ENCODE data around the gene ADCY10. TPM values are rescaled to one million over a fixed set of nuclear protein-coding genes. Genes with fewer than 3 reads are reported as not detected.

ADCY10 gene
- total RNA-seq, 1 donor from 2014 or later = 0.97 TPM

DNA sequence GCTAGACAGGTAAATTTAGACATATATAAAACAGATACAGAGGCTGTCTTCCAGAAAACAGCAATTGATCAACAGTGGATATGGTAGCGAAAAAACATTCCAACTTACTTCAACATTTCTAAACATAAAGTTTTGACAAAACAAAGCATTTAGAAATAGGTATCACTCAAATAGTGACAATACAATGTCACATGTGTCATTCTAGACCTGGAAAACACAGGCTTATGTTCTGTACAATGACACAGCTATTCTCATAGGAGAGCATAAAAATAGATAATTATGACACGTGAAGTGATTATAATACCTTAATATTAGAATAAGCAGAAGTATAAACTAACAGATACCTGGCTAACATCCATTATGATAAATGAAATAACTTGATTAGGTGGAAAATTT is 14.5 kb upstream of the ADCY10 start:
- no peak for DNase-seq (ENCODE audit: low spot score)
- intact Hi-C loops (cut with DNase I) = no loop called here

DNA sequence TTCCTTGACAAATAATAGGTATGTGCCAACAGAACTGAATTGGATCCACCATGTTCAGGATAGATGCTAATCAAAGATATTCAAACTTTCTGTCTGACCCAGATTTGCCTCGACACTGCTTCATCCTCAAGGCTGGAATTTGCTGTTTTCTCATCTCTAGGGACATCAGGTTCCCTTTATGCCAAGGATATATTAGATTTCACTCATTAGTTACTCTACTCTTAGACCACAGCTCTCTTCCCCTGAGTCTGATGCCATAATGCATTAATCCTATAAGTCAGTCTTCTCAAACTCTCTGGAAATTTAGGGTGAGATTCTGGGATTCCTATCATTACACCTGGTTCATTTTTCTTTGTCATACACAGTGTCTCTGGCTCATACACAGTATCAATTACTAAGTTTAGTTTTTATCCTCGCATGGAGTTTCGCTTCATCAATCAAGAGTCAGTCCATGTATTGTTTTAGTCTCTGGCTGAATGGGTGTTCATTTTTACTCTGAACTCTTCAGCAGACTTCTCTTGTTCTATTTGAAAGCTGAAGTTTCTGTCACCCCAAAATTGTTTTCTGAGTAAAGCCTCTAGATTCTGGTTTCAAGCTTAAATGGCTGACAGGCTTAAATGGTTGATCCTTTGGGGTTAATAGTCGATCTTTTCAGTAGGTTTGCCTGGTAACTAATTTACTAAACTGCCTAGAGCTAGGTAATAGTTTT is 13.3 kb upstream of the ADCY10 start:
- intact Hi-C loops (cut with DNase I) = no loop called here
- no peak for DNase-seq (ENCODE audit: low spot score)

DNA sequence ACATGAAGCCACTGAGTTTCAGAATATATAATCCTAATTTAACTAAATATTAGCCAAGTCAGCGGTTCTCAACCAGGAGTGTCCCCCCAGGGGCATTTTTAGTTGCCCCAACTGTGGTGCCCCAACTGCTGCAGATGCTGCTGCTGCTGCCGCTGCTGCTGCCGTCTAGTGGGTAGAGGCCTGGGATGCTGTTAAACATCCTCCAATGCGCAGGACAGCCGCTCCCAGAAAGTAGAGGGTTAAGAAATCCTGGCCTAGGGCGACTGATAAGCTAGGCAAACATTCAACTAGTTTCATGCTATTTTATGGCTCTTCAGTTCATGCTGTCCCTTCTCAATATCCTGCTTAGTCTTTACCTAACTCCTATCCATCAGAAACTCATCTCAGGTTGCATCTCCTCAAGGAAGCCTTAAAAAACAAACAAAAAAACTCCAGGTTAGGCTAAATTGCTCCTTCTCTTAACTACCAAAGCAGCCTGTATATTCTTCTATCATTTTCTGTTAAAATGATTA is 12.6 kb upstream of the ADCY10 start:
- intact Hi-C loops (cut with DNase I) = no loop called here
- no peak for DNase-seq (ENCODE audit: low spot score)

DNA sequence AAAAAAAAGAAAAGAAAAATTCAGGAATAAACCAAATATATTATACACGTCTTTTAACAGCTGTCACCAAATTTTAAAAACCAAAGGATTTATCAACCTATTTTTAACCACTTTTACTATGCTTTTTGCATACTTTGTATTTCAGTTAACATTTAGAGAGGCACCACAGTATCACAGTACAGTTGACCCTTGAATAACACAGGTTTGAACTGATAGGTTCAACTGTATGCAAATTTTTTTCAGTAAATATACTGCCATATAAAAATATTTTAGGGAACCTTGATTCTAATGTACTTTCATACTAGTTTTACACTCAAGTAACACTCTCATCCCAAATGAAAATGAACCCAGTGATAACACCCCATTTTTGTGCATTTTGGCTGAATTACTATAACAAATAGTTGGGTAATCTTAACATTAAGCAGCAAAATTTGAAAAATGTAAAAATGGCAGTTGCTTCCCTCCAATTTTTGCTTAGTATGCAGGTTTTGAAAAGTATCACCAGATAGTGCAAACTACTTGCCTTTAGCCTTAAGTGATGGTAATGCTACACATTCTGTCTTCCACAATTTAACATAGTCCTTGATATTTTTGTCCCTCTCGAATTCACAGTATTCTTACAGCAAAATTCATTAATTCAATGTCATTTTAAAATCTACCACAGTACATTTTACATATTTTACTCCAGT is 10.8 kb upstream of the ADCY10 start:
- no peak for DNase-seq (ENCODE audit: low spot score)
- intact Hi-C loops (cut with DNase I) = no loop called here

DNA sequence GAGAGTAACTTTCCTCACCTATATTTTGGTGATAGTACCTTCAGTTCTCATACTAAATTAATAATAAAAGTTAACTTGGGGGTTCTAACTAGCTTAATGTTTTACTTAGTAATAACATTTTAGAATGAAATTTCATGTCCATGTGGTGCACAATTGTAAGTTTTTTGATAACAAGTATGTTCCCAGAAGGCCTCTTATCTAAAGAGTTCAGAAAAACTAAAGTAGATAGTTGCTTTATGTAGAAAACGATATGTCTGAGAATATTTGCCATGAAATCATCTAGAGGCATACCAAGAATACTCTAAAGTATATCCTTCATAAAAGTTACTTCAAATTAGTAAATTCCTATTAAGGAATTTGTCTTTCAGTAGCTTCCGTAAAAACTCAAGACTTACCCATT is 10.2 kb upstream of the ADCY10 start:
- intact Hi-C loops (cut with DNase I) = no loop called here
- no peak for DNase-seq (ENCODE audit: low spot score)

DNA sequence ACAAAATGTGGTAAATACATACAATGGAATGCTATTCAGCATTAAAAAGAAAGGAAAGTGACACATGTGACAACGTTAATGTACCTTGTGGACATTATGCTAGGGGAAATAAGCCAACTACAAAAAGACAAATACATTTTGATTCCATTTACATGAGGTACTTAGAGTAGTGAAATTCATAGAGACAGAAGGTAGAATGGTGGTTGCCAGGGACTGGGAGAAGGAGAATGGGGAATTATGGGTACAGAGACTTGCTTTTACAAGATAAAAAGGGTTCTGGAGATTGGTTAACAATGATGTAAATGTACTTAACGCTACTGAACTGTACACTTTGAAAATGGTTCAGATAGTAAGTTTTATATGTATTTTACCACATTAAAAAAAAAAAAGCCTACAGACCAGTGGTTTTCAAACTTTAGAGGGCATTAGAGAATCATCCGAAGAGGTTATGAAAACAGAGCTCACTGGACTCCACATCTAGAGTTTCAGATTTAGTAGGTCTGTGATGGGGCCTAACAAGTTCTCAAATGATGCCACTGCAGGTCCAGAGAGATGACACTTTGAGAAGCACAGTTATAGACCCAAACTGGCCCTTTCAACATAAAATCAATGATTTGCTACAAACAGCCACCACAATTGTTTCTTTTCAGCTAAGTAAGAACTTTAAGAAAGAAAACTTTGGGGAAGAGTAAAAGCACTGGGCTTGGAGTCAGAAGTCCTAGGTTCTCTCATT is 9.6 kb upstream of the ADCY10 start:
- no peak for DNase-seq (ENCODE audit: low spot score)

DNA sequence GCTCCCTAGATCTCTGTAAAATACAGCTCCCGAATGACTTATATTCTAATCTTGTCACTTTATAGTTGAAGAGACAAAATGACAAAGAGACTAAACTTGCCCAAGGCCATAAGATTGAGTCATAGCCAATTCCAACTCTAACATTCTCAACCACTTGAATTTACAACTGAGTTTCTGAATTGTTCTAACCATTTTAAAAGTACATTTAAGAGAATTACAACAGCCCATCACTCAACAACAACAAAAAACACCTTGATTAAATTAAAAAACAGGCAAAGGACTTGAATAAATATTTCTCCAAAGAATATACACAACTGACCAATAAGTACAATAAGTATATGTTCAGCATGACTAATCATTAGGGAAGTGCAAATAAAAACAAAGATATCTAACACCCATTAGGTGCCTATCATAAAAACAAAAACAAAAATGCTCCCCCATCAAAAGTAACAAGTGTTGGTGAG is 8.7 kb upstream of the ADCY10 start:
- intact Hi-C loops (cut with DNase I) = no loop called here
- DNase-seq (ENCODE audit: low spot score) = no peak

More for the DNA sequence above, 9.6 kb upstream of the ADCY10 start:
- intact Hi-C loops (cut with DNase I) = no loop called here

DNA sequence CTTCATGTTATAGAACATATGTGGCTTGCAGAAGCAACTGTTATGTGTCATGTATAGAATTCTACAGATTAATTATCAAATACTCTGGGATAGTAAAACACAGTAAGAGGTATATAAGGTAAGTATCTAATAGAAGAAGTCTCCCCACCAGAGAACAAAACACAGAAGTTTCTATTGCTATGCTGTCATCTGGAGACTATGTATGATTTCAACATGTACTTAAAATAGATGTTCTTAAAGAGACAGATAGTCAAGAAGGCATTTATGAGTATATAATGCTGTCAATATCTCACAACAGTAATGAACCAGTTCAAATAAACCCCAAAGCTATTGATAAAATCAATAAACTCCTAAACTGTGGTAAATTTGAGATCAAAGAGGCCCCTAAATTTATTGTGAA is 8.1 kb upstream of the ADCY10 start:
- intact Hi-C loops (cut with DNase I) = no loop called here
- no peak for DNase-seq (ENCODE audit: low spot score)

DNA sequence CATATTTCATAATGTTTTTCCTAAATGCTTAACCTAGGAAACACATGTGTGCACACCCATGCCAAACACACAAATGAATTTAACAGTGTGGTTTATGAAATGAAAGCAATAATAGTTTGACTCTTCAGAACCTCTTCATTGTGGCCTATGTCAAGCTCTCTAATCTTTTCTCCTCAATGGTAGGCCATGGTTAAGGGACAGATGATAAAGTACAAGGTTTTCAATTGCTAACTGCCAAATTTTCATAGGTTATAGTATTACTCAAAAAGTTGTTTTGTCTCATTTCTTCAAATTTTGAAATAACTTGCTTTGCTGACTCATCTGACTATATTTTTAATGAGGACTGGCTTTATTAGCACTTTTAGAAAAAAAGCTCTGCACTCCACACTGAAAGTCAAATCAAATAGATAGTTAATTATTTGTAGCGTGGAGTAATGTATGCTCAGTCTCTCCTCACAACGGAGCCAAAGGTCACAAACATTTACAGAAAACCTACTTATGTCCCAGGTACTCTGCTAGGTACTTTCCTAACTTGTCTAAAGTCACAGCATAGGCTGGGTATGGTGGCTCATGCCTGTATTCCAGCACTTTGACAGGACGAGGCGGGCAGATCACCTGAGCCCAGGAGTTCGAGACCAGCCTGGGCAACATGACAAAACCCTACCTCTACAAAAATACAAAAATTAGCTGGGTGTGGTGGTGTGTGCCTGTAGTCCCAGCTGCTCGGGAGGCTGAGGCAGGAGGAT is 3.0 kb upstream of the ADCY10 start:
- intact Hi-C loops (cut with DNase I) = no loop called here

DNA sequence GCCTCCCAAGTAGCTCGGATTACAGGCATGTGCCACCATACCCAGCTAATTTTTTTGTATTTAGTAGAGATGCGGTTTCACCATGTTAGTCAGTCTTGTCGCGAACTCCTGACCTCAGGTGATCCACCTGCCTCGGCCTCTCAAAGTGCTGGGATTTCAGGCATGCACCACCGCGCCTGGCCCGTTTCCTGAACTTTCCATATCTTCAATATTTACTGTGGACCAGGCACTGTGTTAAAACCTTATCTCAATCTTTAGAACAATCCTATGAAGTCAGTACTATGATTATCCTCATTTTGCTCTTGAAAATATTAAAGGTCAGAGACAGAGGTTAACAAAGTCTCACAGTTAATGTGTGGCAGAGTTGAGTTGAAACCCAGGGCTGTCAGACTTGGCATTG is 1.6 kb upstream of the ADCY10 start:
- intact Hi-C loops (cut with DNase I) = no loop called here
- DNase-seq (ENCODE audit: low spot score) = no peak

More for the DNA sequence above, 3.0 kb upstream of the ADCY10 start:
- no peak for DNase-seq (ENCODE audit: low spot score)

DNA sequence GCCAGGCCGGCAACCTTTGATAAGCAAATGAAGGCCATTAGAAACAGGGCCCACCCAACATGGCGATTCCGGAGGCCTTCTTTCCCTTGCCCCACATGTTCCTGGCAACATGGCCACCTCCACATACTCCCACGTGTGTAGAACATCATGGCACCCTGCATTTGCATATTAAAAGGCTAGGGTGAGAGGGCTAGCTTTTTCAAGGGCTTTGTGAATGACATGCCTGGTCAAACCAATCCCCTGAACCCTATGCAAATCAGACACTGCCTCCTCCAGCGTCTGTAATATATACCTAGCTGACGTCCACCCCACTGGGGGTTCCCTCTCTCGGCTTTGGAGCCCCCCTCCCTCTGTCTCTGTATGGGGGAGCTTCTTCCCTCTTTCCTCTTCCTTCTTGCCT is 1.6 kb downstream of the ADCY10 start:
- DNase-seq (ENCODE audit: low spot score) = no peak
- intact Hi-C loops (cut with DNase I) = no loop called here

DNA sequence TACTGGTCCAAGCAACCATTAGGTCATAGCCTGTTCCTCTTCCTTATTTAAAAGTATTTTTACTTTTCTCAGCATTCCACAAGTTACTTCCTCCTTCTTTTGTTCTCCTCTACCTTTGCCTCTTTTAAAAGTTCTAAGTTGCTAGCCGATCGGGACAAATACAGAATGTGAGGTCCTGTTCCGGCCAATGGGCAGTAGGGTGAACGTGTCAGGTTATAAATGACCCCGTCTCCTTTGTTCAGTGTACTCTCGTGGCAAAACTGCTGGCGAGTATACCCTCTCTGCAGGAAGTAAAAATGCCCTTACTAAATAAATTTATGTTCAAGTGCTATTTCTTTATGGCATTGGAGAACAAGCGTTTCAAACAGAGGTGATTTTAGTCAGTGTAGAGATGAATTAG is 2.5 kb downstream of the ADCY10 start:
- intact Hi-C loops (cut with DNase I) = no loop called here
- DNase-seq (ENCODE audit: low spot score) = no peak

DNA sequence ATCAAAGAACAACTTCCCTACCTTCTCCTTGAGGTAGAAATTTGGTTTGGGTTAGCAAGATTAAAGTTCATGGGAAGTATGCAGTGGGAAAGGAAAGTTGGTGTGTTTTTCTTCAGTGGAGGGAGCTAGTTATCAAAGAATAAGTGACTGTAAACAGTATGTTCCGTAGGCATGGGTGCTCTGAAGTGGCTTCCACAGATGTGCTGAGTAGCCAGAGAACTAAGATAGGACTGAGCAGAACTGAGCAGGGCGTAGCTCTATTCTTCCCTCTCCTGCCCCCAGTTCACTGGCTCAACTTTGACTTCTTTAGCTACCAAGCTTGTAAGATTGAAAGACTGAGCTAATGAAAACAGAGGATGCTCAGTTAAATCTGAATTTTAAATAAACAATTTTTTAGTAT is 3.4 kb downstream of the ADCY10 start:
- DNase-seq (ENCODE audit: low spot score) = no peak
- intact Hi-C loops (cut with DNase I) = no loop called here

DNA sequence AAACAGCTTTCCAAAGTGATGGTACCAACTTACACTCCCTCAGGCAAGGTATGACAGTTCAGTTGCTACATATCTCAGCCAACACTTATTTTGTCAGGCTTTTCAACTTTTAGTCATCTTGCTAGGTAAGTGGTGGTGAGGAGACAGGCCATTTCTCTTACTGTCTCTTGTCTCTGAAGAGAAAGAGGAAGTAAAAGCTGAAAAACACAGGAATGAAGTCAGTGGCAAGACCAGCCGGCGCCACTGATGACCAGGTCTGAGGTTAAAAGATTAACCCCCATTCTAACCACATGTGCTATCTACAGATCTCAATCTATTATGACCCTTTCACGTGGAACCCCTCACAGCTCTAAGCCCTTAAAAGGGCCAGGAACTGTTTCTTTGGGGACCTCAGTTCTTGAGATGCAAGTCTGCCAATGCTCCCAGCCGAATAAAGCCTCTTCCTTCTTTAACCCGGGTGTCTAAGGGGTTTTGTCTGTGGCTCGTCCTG is 4.2 kb downstream of the ADCY10 start:
- intact Hi-C loops (cut with DNase I) = no loop called here

DNA sequence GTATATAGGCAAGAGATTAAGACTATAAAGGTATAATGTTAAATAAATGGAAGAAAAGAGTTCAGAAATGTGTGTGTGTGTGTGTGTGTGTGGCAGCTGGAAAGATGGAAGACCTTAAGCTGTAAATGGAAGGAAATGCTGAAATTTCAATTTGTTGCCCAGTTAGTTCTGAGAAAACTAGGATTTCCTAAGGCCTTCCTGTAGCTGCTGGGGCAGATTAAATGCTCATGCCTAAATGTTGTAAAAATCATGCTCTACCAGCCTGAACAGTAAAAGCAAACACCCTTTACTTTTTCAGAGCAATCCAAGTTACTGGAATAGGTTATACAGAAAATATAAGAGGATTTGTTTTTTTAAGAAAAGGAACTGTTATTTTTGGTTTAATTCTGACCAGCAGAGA is 8.3 kb downstream of the ADCY10 start:
- DNase-seq (ENCODE audit: low spot score) = no peak
- intact Hi-C loops (cut with DNase I) = no loop called here

More for the DNA sequence above, 4.2 kb downstream of the ADCY10 start:
- no peak for DNase-seq (ENCODE audit: low spot score)

DNA sequence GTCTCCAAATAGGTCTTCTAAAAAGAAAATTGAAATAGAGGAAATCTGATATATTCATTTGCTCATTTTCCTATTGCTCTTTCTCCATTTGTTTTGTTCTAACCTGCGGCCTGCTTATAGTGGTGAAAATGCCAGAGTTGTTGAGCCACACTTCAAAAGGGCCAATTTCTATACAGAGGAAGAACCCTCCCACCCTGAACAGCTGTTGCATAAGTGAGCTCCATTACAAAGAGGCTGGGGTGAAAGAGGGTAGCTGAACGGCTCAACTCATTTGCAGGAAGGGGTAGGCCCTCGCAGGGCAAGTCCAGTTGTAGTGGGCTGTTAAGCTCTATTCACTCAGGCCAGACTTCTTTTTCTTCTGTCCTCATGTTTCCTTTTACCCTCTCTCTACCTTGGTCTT is 8.8 kb downstream of the ADCY10 start:
- intact Hi-C loops (cut with DNase I) = no loop called here

DNA sequence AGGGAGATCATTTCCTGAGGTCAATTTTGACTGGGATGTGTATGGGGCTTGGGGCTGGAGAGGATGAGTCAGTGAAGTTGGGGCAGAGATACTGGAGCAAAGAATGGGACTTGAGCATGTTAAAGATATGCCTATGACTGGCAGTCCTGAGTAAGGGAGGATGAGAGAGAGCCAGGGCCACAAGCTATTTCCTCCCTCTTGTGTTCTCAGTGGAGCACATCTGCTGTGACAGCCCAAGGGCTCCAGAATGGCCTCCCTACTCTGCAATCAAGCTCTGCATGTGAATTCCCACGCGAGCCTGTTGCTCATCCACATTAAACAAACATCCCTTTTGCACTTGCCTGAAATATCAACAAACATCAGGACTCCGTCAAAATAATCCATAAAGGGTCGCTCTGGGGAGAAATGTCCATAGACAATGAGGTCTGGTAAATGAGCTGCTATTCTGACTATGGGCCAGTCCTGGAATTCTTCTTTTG is 9.2 kb downstream of the ADCY10 start:
- intact Hi-C loops (cut with DNase I) = no loop called here
- no peak for DNase-seq (ENCODE audit: low spot score)

More for the DNA sequence above, 8.8 kb downstream of the ADCY10 start:
- DNase-seq (ENCODE audit: low spot score) = no peak

DNA sequence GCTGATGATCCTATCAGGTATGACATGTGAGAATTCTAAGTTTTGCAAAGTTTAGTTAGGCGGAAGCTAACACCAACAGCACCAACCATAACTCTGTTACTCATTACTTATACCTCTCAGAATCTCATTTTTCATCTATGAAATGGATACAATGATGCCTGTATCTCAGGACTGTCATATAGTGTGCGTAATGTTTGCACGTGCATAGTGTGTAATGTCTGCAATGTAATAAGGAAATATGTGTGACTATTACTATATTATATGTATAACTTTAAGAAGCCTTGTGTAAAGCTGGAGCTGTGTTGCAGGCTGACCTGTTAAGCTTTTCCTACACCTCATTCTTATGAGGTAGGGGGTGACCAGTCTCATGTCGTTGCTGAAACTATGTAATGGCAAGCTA is 13.0 kb downstream of the ADCY10 start:
- intact Hi-C loops (cut with DNase I) = no loop called here
- DNase-seq (ENCODE audit: low spot score) = no peak

DNA sequence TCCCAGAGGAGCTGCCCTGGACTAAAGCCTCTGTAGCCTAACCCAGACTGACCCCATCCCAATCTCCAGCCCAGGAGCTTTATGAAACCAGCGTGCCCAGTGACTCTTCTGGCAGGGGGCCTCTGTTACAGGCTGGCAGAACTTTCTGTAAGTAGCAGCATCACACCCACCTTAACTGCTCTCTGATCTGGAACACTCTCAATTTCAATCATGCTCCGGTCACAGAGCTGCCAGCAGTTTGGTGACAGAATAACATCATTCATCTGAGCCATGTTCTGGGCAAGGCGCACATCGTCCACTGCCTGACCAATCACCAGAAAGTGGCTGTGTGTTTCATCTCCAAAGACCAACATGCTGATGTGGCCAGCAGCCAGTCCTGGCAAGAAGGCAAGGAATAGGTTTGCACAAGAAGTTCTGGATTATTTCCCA is 14.7 kb downstream of the ADCY10 start:
- no peak for DNase-seq (ENCODE audit: low spot score)
- intact Hi-C loops (cut with DNase I) = no loop called here

Data from cardiac septum (tissue), 1 donor.